Ascending aorta (tissue), 2 donors: ENCODE results near the gene BSND. TPM values are rescaled to one million over a fixed set of nuclear protein-coding genes. Genes with fewer than 3 reads are reported as not detected.

Experiments used
- DNase-seq, 2 donors: peaks; one replicate each; pipeline ENCODE4 v3.0.0-alpha.2; 2019; ENCODE audit warnings: low spot score in 2 of 2
- H3K27ac ChIP-seq, 2 donors: fragments of 200-600 bp; sonication (generic); one replicate each; pipeline ENCODE4 v1.5.1; 2016 to 2017; ENCODE audit warnings: mild to moderate bottlenecking in 1 of 2
- H3K27me3 ChIP-seq: fragments of 200-600 bp; sonication (generic); one replicate; pipeline ENCODE4 v1.5.1; 2017
- H3K36me3 ChIP-seq, 2 donors: fragments of 200-600 bp; sonication (generic); one replicate each; pipeline ENCODE4 v1.5.1; 2016
- H3K4me1 ChIP-seq, 2 donors: fragments of 200-600 bp; sonication (generic); one replicate each; pipeline ENCODE4 v1.5.1; 2016 to 2017; ENCODE audit warnings: mild to moderate bottlenecking in 1 of 2
- H3K4me3 ChIP-seq, 2 donors: fragments of 200-600 bp; sonication (generic); one replicate each; pipeline ENCODE4 v1.5.1; 2016 to 2017; ENCODE audit warnings: mild to moderate bottlenecking in 1 of 2
- H3K9me3 ChIP-seq, 2 donors: fragments of 200-600 bp; sonication (generic); one replicate each; pipeline ENCODE4 v1.5.1; 2016
- CTCF ChIP-seq, 3 experiments: fragments of 200-600 bp in 2 of 3; fragments of 450-650 bp in 1 of 3; sonication (generic) in 2 of 3; IDR thresholded peaks; one replicate each; pipeline ENCODE4 v1.5.1; 2016 to 2019; ENCODE audit warnings: antibody characterized with exemption in 3 of 3, mild to moderate bottlenecking in 1 of 3, moderate library complexity in 1 of 3
- intact Hi-C: fragments of 100-400 bp; cut with DNase I; formaldehyde crosslinking; loops from one replicate; pipeline ENCODE4 v1.15.1; 2023
- total RNA-seq: library from RNA; depleted of rRNA; stranded (reverse); fragments of >200 nt; gene quantifications from one replicate; pipeline ENCODE4 v1.1.0, GENCODE V29; 2016

BSND gene
- total RNA-seq, 1 donor from 2014 or later, result not detected

DNA sequence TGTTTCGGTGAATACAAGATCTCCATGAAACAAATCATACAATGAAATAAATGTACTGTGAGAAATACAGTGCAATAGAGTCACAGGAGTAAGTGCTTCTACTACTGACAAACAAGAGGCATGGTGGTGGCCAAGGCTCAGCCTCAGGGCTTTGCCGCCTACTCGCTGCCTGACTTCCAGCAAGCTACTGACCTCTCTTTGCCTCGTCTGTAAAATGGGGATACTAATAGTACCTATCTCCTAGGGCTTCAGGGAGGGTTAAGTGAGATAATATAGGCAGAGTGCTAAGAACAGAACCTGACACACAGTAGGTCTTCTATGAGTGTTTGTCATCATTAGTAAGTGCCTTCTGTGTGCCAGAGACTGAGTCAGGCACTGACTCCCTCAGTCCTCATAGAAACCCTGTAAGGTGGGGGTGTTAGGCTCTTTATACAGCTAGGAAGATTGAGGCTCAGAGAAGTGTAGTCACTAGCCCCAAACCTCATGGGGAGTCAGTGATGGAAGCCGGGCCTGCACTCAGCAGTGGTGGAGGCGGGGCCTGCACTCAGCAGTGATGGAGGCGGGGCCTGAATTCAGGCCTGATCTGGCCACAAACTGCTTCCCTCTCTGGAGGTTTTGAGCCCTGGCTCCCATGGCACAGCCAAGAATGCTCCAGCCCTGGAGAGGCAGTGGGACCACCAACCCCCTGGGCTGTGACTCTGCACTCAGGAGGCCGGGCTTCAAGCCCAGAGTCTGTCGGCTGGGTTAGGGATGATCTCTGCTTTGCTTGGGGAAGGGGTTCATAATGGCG is 6.8 kb downstream of the BSND start:
- Histone ChIP-seq H3K9me3 (no peaks in the 10 kb centered on the region), H3K4me1 (no peaks in the 10 kb centered on the region), H3K36me3 (no peaks in the 10 kb centered on the region), H3K27ac (no peak overlapping the region), H3K4me3 (no peak overlapping the region), H3K27me3 (no peaks in the 10 kb centered on the region)
- no peak for TF ChIP-seq CTCF (IDR thresholded peaks at IDR 0.05)
- no peak for DNase-seq
- intact Hi-C loops, result no loop called here

DNA sequence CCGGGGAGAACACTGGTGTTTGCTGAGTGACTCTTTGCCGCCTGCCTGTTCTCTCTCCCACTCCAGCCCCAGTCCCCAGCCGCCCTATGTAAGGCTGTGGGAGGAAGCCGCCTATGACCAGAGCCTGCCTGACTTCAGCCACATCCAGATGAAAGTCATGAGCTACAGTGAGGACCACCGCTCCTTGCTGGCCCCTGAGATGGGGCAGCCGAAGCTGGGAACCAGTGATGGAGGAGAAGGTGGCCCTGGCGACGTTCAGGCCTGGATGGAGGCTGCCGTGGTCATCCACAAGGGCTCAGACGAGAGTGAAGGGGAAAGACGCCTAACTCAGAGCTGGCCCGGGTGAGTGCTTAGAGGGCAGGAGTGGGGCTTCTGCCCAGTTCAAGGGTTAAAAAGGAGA is 8.2 kb downstream of the BSND start:
- Histone ChIP-seq H3K4me1 (no peaks in the 10 kb centered on the region), H3K27ac (no peak overlapping the region), H3K4me3 (no peak overlapping the region), H3K36me3 (no peaks in the 10 kb centered on the region), H3K27me3 (no peaks in the 10 kb centered on the region), H3K9me3 (no peaks in the 10 kb centered on the region)
- TF ChIP-seq CTCF (IDR thresholded peaks at IDR 0.05), result no peak
- intact Hi-C loops, result no loop called here
- no peak for DNase-seq

DNA sequence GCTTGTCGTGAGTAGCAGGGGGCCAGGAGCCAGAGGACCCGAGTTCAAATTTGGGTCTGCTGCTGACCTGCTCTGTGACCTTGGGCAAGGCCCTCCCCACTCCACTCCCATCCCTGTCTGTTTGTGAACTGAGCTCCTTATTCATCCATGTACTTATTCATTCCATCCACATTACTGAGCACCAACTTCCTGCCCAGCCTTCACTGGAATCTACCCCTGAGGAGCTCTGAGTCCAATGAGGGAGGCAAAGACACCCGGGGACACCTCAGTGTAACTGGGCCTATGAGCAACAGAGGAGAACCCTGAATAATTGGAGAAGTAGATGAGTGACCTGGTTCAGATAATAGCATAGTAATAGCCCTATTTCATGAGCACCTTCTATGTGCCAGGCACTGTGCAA is 8.9 kb downstream of the BSND start:
- Histone ChIP-seq H3K27me3 (no peaks in the 10 kb centered on the region), H3K36me3 (no peaks in the 10 kb centered on the region), H3K27ac (no peak overlapping the region), H3K4me1 (no peaks in the 10 kb centered on the region), H3K4me3 (no peak overlapping the region), H3K9me3 (no peaks in the 10 kb centered on the region)
- intact Hi-C loops, result no loop called here
- DNase-seq, result no peak
- TF ChIP-seq CTCF (IDR thresholded peaks at IDR 0.05), result no peak

DNA sequence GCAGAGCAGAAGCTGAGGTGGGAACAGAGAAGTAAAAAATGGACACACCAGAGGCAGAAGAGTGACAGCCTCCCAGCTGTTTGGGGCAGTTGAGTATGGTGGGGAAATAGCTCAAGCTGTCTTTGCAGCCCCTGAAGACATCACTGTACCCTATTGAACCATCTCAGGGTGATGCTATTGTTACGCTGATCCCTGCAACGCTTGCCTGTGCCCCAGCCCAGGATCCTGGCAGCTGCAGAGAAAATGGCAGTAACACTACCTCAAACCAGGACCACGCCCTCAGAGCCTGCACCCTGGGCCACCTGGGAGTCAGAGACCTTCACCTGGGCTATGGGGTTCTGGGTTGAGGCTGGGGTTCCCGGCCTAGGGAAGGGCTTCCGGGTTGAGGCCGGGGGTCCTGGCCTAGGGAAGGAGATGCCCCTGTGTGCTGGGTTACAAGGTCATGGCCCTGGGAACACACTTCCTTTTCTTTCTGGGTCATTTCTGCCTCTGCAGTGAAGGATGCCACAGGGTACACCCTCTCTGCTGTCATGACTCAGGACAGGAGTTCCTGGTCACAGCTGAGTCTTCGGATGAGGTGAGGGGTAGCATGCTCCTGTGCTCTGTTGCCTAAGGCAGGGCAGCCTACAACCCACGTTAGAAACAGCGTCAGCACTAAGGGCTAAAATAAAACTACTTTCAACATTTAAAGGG is 11.6 kb downstream of the BSND start:
- intact Hi-C loops, result no loop called here
- no peak for TF ChIP-seq CTCF (IDR thresholded peaks at IDR 0.05)
- no peaks in the 10 kb centered on the region for H3K9me3 ChIP-seq

GRCh38 chr1:55010887-55011217 is 12.1 kb downstream of the BSND start:
- Histone ChIP-seq H3K9me3 (no peaks in the 10 kb centered on the region), H3K36me3 (no peaks in the 10 kb centered on the region), H3K27me3 (no peaks in the 10 kb centered on the region), H3K4me1 (no peaks in the 10 kb centered on the region), H3K27ac (no peak overlapping the region), H3K4me3 (no peak overlapping the region)
- no peak for TF ChIP-seq CTCF (IDR thresholded peaks at IDR 0.05)
- intact Hi-C loops, result no loop called here
- no peak for DNase-seq

More for the DNA sequence above, 11.6 kb downstream of the BSND start:
- Histone ChIP-seq H3K27me3 (no peaks in the 10 kb centered on the region), H3K36me3 (no peaks in the 10 kb centered on the region), H3K4me1 (no peaks in the 10 kb centered on the region), H3K27ac (no peak overlapping the region), H3K4me3 (no peak overlapping the region)
- no peak for DNase-seq
